ENCODE results near the gene GJA1.

GJA1 gene

GRCh38 chr6:121398127-121398526 is 37.3 kb upstream of the GJA1 start:
- no peak overlapping the region for H3K4me3 ChIP-seq
- H3K27ac ChIP-seq, result no peak overlapping the region
- TF ChIP-seq CTCF (IDR thresholded peaks at IDR 0.05), result no peak
- H3K27me3 ChIP-seq, result no peaks in the 10 kb centered on the region
- H3K36me3 ChIP-seq, result no peaks in the 10 kb centered on the region
- H3K9me3 ChIP-seq, result no peaks in the 10 kb centered on the region
- DNase-seq, result no peak
- H3K4me1 ChIP-seq, result no peaks in the 10 kb centered on the region
- intact Hi-C loops (cut with DNase I; ENCODE audit: low total_unique reads), result no loop called here

- H3K4me3 ChIP-seq, result no peak overlapping the region
- TF ChIP-seq CTCF (IDR thresholded peaks at IDR 0.05), result no peak
- no peaks in the 10 kb centered on the region for H3K4me1 ChIP-seq
- H3K27ac ChIP-seq, result no peak overlapping the region
- intact Hi-C loops (cut with DNase I; ENCODE audit: low total_unique reads), result no loop called here
- H3K9me3 ChIP-seq, result no peaks in the 10 kb centered on the region
- no peaks in the 10 kb centered on the region for H3K27me3 ChIP-seq
- no peaks in the 10 kb centered on the region for H3K36me3 ChIP-seq
- DNase-seq, result no peak
Measured at GRCh38 chr6:121399966-121400365, 35.5 kb upstream of the GJA1 start.

GRCh38 chr6:121403964-121404363 is 31.5 kb upstream of the GJA1 start:
- Histone ChIP-seq H3K27me3 (no peaks in the 10 kb centered on the region), H3K36me3 (no peaks in the 10 kb centered on the region), H3K4me3 (no peak overlapping the region), H3K27ac (no peak overlapping the region), H3K4me1 (no peaks in the 10 kb centered on the region), H3K9me3 (no peaks in the 10 kb centered on the region)
- intact Hi-C loops (cut with DNase I; ENCODE audit: low total_unique reads), result no loop called here
- no peak for TF ChIP-seq CTCF (IDR thresholded peaks at IDR 0.05)
- no peak for DNase-seq

- H3K4me3 ChIP-seq, result no peak overlapping the region
- no peak for DNase-seq
- H3K9me3 ChIP-seq, result no peaks in the 10 kb centered on the region
- no peak overlapping the region for H3K27ac ChIP-seq
- no peaks in the 10 kb centered on the region for H3K36me3 ChIP-seq
- intact Hi-C loops (cut with DNase I; ENCODE audit: low total_unique reads), result no loop called here
- no peaks in the 10 kb centered on the region for H3K27me3 ChIP-seq
- H3K4me1 ChIP-seq, result no peaks in the 10 kb centered on the region
- TF ChIP-seq CTCF (IDR thresholded peaks at IDR 0.05), result no peak
Measured at GRCh38 chr6:121405306-121405705, 30.1 kb upstream of the GJA1 start.

GRCh38 chr6:121408321-121408720 is 27.1 kb upstream of the GJA1 start:
- DNase-seq, result no peak
- Histone ChIP-seq H3K27me3 (no peaks in the 10 kb centered on the region), H3K27ac (no peak overlapping the region), H3K9me3 (no peaks in the 10 kb centered on the region), H3K36me3 (no peaks in the 10 kb centered on the region), H3K4me3 (no peak overlapping the region), H3K4me1 (no peaks in the 10 kb centered on the region)
- intact Hi-C loops (cut with DNase I; ENCODE audit: low total_unique reads), result no loop called here
- TF ChIP-seq CTCF (IDR thresholded peaks at IDR 0.05), result no peak

GRCh38 chr6:121413879-121414278 is 21.6 kb upstream of the GJA1 start:
- intact Hi-C loops (cut with DNase I; ENCODE audit: low total_unique reads), result no loop called here
- no peaks in the 10 kb centered on the region for H3K4me1 ChIP-seq
- H3K27ac ChIP-seq, result no peak overlapping the region
- no peaks in the 10 kb centered on the region for H3K27me3 ChIP-seq
- DNase-seq, result no peak
- TF ChIP-seq CTCF (IDR thresholded peaks at IDR 0.05), result no peak
- H3K4me3 ChIP-seq, result no peak overlapping the region
- H3K9me3 ChIP-seq, result no peaks in the 10 kb centered on the region
- no peaks in the 10 kb centered on the region for H3K36me3 ChIP-seq

Data from tibial artery (tissue), 4 donors.